Activated CD8-positive, alpha-beta T cell treated with anti-CD3 and anti-CD28 coated beads, Interleukin-2, amount 10 ng/mL, durations not matched to agents 7 days and 5 days (primary cell): ENCODE results near the gene DCAF11. TPM values are rescaled to one million over a fixed set of nuclear protein-coding genes. Genes with fewer than 3 reads are reported as not detected.
A peak's percentile ranks its signal among the peaks of the same experiment; 100 is the strongest.
"Not testable (repeated sequence)": the region's sequence is repeated elsewhere in the genome, so short reads cannot be mapped to it uniquely, and the experiment has no call there.

Experiments
- ATAC-seq: fragments of 150-1000 bp; cut with Tn5 transposase; one replicate; pipeline ENCODE4 v1.10.0; 2021; ENCODE audit warnings: moderate library complexity
- CTCF ChIA-PET: fragments of 350-600 bp; sonication (Branson Sonifier 250); formaldehyde crosslinking; loops from one replicate; lab custom pipeline; 2021; ENCODE audit warnings: antibody characterized with exemption; lab: Charles Lee
- POLR2A ChIA-PET: fragments of 350-600 bp; sonication (Branson Sonifier 250); formaldehyde crosslinking; loops from one replicate; lab custom pipeline; 2021; ENCODE audit warnings: antibody characterized with exemption; lab: Charles Lee
- DNase-seq: peaks from one replicate; pipeline ENCODE4 v3.0.0-alpha.2; 2020
- H3K27ac Mint-ChIP-seq: one replicate; pipeline ENCODE4 v1.8.0; 2021; ENCODE audit warnings: mild to moderate bottlenecking, mixed read lengths
- H3K27me3 Mint-ChIP-seq: one replicate; pipeline ENCODE4 v1.8.0; 2021; ENCODE audit warnings: low read depth, mixed read lengths
- H3K36me3 Mint-ChIP-seq: one replicate; pipeline ENCODE4 v1.8.0; 2021; ENCODE audit warnings: low read depth, mixed read lengths
- H3K4me1 Mint-ChIP-seq: one replicate; pipeline ENCODE4 v1.8.0; 2021; ENCODE audit warnings: low read depth, mixed read lengths
- H3K4me3 Mint-ChIP-seq: one replicate; pipeline ENCODE4 v1.8.0; 2021; ENCODE audit warnings: mild to moderate bottlenecking, mixed read lengths
- H3K9me3 Mint-ChIP-seq: one replicate; pipeline ENCODE4 v1.8.0; 2022; ENCODE audit warnings: mixed read lengths; ENCODE audit not compliant: insufficient read depth
- total RNA-seq, 2 experiments: library from RNA; stranded (reverse); gene quantifications; one replicate each; pipeline ENCODE4 v1.2.3, GENCODE V29; 2021

The DCAF11 gene
- total RNA-seq, 2 experiments from 2014 or later = 101 to 107 TPM

DNA sequence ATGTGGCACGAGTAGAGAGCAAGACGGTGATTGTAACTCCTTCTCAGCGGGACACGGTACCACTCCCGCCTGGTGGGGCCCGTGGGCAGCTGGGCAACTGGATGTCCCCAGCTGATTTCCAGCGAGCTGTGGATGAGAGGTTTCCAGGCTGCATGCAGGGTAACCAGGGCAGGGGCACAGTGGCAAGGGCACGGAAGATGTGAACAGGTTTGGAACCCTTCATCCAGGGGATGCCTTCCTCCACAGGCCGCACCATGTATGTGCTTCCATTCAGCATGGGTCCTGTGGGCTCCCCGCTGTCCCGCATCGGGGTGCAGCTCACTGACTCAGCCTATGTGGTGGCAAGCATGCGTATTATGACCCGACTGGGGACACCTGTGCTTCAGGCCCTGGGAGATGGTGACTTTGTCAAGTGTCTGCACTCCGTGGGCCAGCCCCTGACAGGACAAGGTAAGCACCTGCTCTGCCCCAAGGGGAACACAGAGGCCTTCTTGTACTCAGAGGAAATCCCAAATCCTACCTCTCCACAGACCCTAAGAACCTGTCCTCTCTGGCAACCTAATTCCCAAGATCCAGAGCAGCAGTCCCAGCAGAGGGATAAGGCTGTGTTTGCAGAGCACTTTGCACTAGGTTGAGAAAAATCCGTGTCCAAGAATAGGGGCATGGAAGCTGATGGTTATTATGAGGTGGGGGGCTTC is 16.2 kb upstream of the DCAF11 start:
- DNase-seq (no peak), ATAC-seq (no peak)
- no peak overlapping the region for H3K27ac Mint-ChIP-seq
- H3K9me3 Mint-ChIP-seq = no peaks in the 10 kb centered on the region
- peaks cover 19% of the 10 kb centered on the region for H3K4me1 Mint-ChIP-seq
- CTCF ChIA-PET = interaction anchor here (10.4 to 11.8 kb wide), 2 partner anchors 8 to 41 kb away, joined by 213 to 315 read pairs; no protein-coding TSS in a partner anchor
- no peak overlapping the region for H3K4me3 Mint-ChIP-seq
- H3K36me3 Mint-ChIP-seq = peaks cover 57% of the 10 kb centered on the region
- POLR2A ChIA-PET = interaction anchor here (2.5 kb wide), 1 partner anchor 16 kb away, joined by 9 read pairs; the partner anchor contains the start of genes DCAF11 and NRL
- H3K27me3 Mint-ChIP-seq = no peaks in the 10 kb centered on the region

DNA sequence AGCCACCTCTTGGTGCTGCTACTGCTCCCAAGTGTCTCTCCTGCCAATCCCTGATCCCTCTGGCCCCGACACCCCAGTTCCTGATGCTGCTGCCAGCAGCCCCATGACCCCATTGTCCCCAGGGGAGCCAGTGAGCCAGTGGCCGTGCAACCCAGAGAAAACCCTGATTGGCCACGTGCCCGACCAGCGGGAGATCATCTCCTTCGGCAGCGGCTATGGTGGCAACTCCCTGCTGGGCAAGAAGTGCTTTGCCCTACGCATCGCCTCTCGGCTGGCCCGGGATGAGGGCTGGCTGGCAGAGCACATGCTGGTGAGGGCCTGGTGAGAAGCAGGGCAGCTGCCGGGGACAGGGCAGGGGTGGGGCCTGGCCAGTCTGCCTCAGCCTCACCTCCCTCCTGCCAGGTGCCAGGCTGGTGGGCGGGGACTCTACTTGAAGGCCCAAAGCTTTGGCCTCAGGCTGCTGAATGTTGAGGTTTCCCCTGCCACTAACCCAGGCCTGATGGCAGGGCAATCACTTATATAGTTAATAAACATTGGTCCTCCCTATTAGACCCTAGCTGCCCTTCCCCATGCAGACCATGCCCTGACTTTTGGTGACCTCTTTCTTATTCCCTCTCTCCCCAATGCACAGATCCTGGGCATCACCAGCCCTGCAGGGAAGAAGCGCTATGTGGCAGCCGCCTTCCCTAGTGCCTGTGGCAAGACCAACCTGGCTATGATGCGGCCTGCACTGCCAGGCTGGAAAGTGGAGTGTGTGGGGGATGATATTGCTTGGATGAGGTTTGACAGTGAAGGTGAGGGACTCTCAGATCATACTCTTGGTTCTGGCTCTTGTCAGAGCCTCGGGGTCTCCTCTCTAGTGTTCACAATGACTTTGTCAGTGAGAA is 15.4 kb upstream of the DCAF11 start:
- ATAC-seq = no peak
- Mint-ChIP-seq H3K27ac (no peak overlapping the region), H3K4me1 (peaks cover 14% of the 10 kb centered on the region), H3K36me3 (peaks cover 65% of the 10 kb centered on the region), H3K27me3 (no peaks in the 10 kb centered on the region), H3K4me3 (no peak overlapping the region), H3K9me3 (no peaks in the 10 kb centered on the region)
- ChIA-PET POLR2A (no interaction called here), CTCF (interaction anchor here (1.2 to 11.8 kb wide), 2 partner anchors 41 to 42 kb away, joined by 4 to 213 read pairs; no protein-coding TSS in a partner anchor)
- DNase-seq = no peak

DNA sequence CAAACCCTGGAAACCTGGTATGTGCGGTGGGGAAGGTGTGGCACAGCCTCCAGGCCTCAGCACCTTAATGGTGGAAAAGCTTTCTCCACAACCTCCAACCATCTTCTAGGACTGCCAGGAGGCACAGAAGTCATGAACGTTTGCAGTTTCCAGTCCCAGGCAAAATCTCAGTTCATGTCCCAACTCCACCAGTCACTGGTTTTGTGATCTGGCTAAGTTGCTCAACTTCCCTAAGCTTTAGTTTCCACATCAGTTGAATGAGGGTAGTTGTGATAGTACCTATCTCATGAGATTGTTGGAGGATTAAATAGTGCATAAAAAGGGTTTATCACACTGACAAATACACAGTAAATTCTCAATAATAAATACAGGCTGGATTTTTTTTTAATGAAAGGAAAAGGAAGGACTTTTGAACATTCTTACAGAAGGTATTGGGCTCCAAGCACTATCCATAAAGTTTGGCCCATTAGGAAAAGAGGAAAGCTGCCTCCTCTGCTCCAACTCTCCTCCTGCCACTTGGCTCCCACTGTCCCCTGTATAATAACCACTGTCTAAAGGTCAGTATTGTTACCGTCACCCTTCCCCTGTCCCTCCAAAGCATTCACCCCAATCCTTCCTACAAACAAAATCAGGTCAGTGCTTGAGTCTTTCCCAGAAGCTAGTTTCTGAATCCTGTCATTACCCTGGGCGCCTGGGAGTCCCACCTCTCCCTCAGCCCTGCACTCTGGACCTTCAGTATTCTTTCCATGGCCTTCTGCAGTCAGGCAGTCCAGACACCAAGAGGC is 14.2 kb upstream of the DCAF11 start:
- H3K9me3 Mint-ChIP-seq = no peaks in the 10 kb centered on the region
- H3K27ac Mint-ChIP-seq = no peak overlapping the region
- H3K4me3 Mint-ChIP-seq = no peak overlapping the region
- peaks cover 68% of the 10 kb centered on the region for H3K36me3 Mint-ChIP-seq
- ATAC-seq (no peak), DNase-seq (no peak)
- peaks cover 13% of the 10 kb centered on the region for H3K4me1 Mint-ChIP-seq
- POLR2A ChIA-PET = interaction anchor here (1.1 kb wide), 1 partner anchor 14 kb away, joined by 3 read pairs; no protein-coding TSS in a partner anchor
- CTCF ChIA-PET = interaction anchor here (0.7 to 2.0 kb wide), 4 partner anchors 10 to 42 kb away, joined by 3 to 9 read pairs (median 4); no protein-coding TSS in a partner anchor
- no peaks in the 10 kb centered on the region for H3K27me3 Mint-ChIP-seq

DNA sequence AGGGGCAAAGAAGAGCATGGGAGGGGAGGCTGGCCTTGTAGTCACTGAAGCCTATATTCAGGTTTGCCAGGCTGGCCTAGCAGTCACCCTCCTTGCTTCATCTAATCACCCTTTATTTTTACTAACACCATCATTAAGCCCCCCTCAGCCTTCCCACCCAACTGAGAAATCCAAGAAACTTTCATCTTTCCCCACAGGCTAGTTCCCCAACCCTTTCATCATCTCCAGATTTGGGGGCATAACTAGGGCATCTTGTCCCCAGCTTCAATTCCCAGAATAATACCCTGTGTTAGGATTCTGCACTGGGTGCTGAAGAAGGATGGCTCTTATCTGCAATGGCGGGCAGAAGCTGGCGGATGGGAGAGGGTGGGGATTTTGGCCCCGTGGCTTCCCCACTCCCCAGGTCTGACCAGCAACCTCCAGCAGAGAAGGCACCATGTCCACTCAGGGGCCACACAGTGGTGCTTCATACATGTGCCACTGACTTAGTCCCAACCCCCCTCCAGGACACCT is 13.5 kb upstream of the DCAF11 start:
- DNase-seq (no peak), ATAC-seq (no peak)
- H3K4me1 Mint-ChIP-seq = peaks cover 12% of the 10 kb centered on the region
- H3K9me3 Mint-ChIP-seq = no peaks in the 10 kb centered on the region
- H3K27ac Mint-ChIP-seq = no peak overlapping the region
- peaks cover 64% of the 10 kb centered on the region for H3K36me3 Mint-ChIP-seq
- H3K4me3 Mint-ChIP-seq = no peak overlapping the region
- H3K27me3 Mint-ChIP-seq = no peaks in the 10 kb centered on the region
- ChIA-PET CTCF (interaction anchor here (1.0 to 2.0 kb wide), 2 partner anchors 10 kb away, joined by 3 to 9 read pairs; no protein-coding TSS in a partner anchor), POLR2A (interaction anchor here (0.9 to 1.1 kb wide), 2 partner anchors 13 to 19 kb away, joined by 3 read pairs; no protein-coding TSS in a partner anchor)

DNA sequence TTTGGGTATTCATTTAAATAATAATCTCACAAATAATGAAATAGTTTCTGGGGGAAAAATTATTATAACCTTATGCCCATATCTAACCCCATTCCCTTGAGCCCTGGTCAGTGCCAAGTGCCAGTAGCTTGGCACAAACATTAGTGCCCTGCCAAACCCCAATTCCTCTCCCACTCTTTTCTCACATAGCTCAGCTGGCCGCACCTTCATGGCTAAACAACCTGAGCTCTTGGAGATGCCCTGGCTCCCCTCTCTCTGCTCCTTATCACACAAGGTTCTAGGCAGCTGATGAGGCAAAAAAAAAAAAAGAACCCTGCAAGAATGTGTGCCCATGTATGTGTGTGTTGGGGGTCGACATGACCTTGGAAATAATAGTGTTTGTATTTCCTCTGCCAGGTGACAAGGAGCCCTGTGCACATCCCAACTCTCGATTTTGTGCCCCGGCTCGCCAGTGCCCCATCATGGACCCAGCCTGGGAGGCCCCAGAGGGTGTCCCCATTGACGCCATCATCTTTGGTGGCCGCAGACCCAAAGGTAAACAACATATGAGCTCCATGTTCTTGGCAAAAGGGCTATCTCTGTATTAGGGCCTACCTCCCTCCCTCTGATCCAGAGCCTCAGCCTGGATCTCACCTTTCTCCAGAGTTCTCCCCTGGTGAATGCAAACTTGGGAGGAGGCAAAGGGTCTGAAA is 12.1 kb upstream of the DCAF11 start:
- Mint-ChIP-seq H3K27ac (no peak overlapping the region), H3K4me1 (peaks cover 14% of the 10 kb centered on the region), H3K9me3 (no peaks in the 10 kb centered on the region), H3K36me3 (peaks cover 57% of the 10 kb centered on the region), H3K4me3 (no peak overlapping the region), H3K27me3 (no peaks in the 10 kb centered on the region)
- ChIA-PET CTCF (interaction anchor here (1.2 to 9.5 kb wide), 2 partner anchors 9 to 44 kb away, joined by 6 to 315 read pairs; partner anchors contain the start of gene PCK2), POLR2A (interaction anchor here (1.1 to 2.1 kb wide), 2 partner anchors 11 to 58 kb away, joined by 3 to 7 read pairs; partner anchors contain the start of gene IRF9)
- DNase-seq (no peak), ATAC-seq (no peak)

DNA sequence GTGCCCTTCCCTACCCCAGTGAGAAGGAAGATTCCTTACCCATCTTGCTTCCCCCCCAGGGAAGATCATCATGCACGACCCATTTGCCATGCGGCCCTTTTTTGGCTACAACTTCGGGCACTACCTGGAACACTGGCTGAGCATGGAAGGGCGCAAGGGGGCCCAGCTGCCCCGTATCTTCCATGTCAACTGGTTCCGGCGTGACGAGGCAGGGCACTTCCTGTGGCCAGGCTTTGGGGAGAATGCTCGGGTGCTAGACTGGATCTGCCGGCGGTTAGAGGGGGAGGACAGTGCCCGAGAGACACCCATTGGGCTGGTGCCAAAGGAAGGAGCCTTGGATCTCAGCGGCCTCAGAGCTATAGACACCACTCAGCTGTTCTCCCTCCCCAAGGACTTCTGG is 11.1 kb upstream of the DCAF11 start:
- Mint-ChIP-seq H3K27me3 (no peaks in the 10 kb centered on the region), H3K9me3 (no peaks in the 10 kb centered on the region), H3K4me1 (peaks cover 22% of the 10 kb centered on the region), H3K4me3 (no peak overlapping the region), H3K27ac (peak overlapping the region; percentile 58), H3K36me3 (peaks cover 53% of the 10 kb centered on the region)
- ChIA-PET CTCF (interaction anchor here (1.0 to 9.5 kb wide), 4 partner anchors 10 to 58 kb away, joined by 3 to 315 read pairs (median 5); partner anchors contain the start of genes IRF9 and PCK2), POLR2A (interaction anchor here (0.7 to 2.1 kb wide), 3 partner anchors 11 to 58 kb away, joined by 3 to 7 read pairs (median 3); partner anchors contain the start of gene IRF9)
- ATAC-seq (no peak), DNase-seq (no peak)

DNA sequence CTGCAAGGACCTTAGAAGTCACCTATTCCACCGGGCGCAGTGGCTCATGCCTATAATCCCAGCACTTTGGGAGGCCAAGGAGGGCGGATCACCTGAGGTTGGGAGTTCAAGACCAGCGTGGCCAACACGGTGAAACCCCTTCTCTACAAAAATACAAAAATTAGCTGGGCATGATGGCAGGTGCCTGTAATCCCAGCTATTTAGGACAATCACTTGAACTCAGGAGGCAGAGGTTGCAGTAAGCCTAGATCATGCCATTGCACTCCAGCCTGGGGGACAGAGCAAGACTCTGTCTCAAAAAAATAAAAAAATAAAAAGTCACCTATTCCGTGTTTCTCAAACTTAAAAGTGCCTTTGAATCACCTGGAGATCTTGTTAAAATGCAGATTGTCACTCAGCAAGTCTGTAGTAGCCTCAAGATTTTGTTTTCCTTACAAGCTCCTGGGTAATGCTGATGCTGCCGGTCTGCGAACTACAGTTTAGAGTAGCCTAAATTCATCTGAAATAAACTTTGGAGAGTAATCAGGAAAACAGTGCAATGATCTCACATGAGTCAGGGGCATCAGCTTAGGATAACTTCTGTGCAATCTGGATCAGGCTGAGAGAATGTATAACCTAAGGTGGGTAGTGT is 8.9 kb upstream of the DCAF11 start:
- H3K27ac Mint-ChIP-seq = peak overlapping the region; percentile 40
- H3K27me3 Mint-ChIP-seq = not testable (repeated sequence)

DNA sequence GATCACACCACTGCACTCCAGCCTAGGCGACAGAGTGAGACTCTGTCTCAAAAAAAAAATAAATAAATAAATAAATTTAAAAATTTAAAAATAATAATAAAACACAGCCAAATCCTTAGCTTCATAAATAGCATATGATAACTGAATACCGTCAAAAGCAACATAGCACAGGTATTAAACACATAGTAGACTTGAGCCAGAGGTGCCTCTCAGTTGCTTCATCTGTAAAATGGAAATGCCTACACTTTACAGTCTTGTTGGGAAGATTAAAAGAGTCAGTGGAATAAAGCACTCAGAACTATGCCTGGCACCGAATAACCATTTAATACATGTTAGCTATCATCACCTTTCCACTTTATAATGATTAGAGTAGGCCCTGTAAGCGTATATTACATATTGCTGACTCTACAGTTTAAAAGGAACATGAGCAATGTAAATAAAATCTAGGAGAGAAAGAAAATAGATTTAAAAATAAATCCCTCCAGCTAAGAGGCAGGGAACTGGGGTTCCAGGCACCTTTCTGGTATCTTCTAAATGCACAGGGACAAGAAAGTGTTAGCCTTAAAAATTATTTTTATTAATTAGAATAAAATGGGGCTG is 7.8 kb upstream of the DCAF11 start:
- POLR2A ChIA-PET = interaction anchor here (0.6 to 6.7 kb wide), 5 partner anchors 8 to 87 kb away, joined by 3 to 89 read pairs (median 6); partner anchors contain the start of genes DCAF11, IRF9, NRL and PCK2
- Mint-ChIP-seq H3K4me3 (no peak overlapping the region), H3K27ac (no peak overlapping the region), H3K36me3 (peaks cover 32% of the 10 kb centered on the region), H3K27me3 (no peaks in the 10 kb centered on the region), H3K9me3 (no peaks in the 10 kb centered on the region), H3K4me1 (peaks cover 41% of the 10 kb centered on the region)
- ATAC-seq (no peak), DNase-seq (no peak)
- CTCF ChIA-PET = interaction anchor here (1.3 to 9.5 kb wide), 10 partner anchors 13 to 227 kb away, joined by 3 to 315 read pairs (median 8); partner anchors contain the start of genes IRF9 and PCK2

More for the DNA sequence above, 8.9 kb upstream of the DCAF11 start:
- not testable (repeated sequence) for H3K4me3 Mint-ChIP-seq, H3K9me3 Mint-ChIP-seq, DNase-seq, ATAC-seq
- ChIA-PET POLR2A (interaction anchor here (1.2 to 6.7 kb wide), 4 partner anchors 9 to 55 kb away, joined by 3 to 89 read pairs (median 7); partner anchors contain the start of genes DCAF11, IRF9, NRL and PCK2), CTCF (interaction anchor here (1.4 to 9.5 kb wide), 4 partner anchors 12 to 55 kb away, joined by 3 to 315 read pairs (median 108); partner anchors contain the start of genes IRF9 and PCK2)
- peaks cover 37% of the 10 kb centered on the region for H3K36me3 Mint-ChIP-seq
- peaks cover 41% of the 10 kb centered on the region for H3K4me1 Mint-ChIP-seq

DNA sequence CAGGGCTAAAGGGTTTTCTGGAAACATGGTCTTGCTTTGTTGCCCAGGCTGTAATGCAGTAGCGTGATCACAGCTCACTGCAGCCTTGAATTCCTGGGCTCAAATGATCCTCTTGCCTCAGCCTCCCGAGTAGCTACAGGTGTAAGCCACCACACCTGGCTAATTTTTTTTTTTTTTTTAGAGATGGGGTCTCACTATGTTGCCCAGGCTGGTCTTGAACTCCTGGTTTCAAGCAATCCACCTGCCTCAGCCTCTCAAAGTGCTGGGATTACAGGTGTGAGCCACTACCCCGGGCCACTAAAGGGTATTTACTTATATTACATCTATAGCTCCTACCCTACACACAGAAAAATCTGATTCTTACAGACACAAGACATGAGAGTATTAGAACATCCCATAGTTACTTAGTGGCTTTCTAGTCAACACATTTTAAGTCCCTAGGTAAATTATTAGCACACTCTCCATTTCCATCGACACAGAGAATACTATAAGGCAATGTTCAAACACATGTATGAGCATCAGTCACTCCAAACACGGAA is 6.2 kb upstream of the DCAF11 start:
- no peak for ATAC-seq
- no peaks in the 10 kb centered on the region for H3K27me3 Mint-ChIP-seq
- CTCF ChIA-PET = interaction anchor here (0.6 to 9.5 kb wide), 48 partner anchors 9 to 476 kb away, joined by 3 to 315 read pairs (median 5); partner anchors contain the start of genes CARMIL3, CHMP4A, DHRS1 and DHRS4L2
- H3K36me3 Mint-ChIP-seq = peaks cover 21% of the 10 kb centered on the region
- no peak overlapping the region for H3K4me3 Mint-ChIP-seq
- peak overlapping the region; percentile 97 for H3K27ac Mint-ChIP-seq
- H3K9me3 Mint-ChIP-seq = no peaks in the 10 kb centered on the region
- DNase-seq = no peak
- POLR2A ChIA-PET = interaction anchor here (0.7 to 6.7 kb wide), 13 partner anchors 14 to 155 kb away, joined by 3 to 89 read pairs (median 4); partner anchors contain the start of genes DHRS4, IRF9, PCK2 and PSME1
- H3K4me1 Mint-ChIP-seq = peaks cover 42% of the 10 kb centered on the region
